Measurements from ENCODE around the gene PROM1. TPM values are rescaled to one million over a fixed set of nuclear protein-coding genes. Genes with fewer than 3 reads are reported as not detected.
A peak's percentile ranks its signal among the peaks of the same experiment; 100 is the strongest.

Gene PROM1
- total RNA-seq, 4 donors from 2014 or later, result 0.94 to 16.3 (median 4.4) TPM

DNA sequence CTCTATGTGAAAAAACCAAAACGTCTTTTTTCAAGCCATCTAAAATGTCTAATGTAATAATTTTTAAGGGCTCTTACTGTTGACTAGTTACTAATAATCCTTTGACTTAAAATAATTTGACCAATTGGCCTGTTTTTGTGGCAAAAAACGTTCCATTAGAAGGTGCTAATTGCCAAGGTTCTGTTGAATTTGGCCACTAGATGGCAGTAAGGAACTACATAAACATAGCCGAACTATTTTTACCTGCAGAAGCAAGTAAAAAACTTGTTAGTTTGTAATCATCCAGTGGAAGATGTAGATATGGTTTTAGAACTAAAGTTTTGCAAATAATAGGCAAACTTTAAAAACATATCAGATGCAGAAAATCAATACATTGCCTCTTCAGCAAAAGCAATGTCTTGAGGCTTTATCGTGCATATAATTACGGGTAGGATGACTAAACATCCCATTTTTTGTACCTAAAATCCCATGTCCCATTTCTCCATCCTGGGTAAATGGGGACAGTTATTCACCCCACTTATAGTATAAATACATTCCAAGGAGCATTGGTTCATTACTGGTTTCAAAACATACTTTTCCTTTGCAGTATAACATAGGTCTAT, 57.6 kb downstream of the PROM1 start:
- Histone ChIP-seq H3K4me3 (no peak overlapping the region), H3K27me3 (no peaks in the 10 kb centered on the region), H3K9me3 (no peaks in the 10 kb centered on the region), H3K4me1 (peaks cover 0 to 16% (median 0%) of the 10 kb centered on the region in 3 donors), H3K36me3 (no peaks in the 10 kb centered on the region), H3K27ac (no peak overlapping the region)
- no peak for ATAC-seq
- 29 to 37% methylated on average over 5 of the region's 5 CpGs for WGBS, 2 donors (ENCODE audit: low coverage in 1 of 2)
- TF ChIP-seq EP300 (IDR thresholded peaks at IDR 0.05), result no peak
- no peak for TF ChIP-seq POLR2A (IDR thresholded peaks at IDR 0.05)
- peak; percentile 77 to 80 (median 78) for TF ChIP-seq CTCF (IDR thresholded peaks at IDR 0.05)

- no peak for TF ChIP-seq POLR2A (IDR thresholded peaks at IDR 0.05)
- Histone ChIP-seq H3K9me3 (no peaks in the 10 kb centered on the region), H3K27ac (no peak overlapping the region), H3K36me3 (no peaks in the 10 kb centered on the region), H3K27me3 (no peaks in the 10 kb centered on the region), H3K4me3 (no peak overlapping the region), H3K4me1 (peaks cover 0 to 16% (median 0%) of the 10 kb centered on the region in 3 donors)
- 51 to 89% methylated on average over 3 of the region's 5 CpGs for WGBS, 2 donors (ENCODE audit: low coverage in 1 of 2)
- no peak for ATAC-seq
Observed at GRCh38 chr4:16025268-16025667, 58.6 kb downstream of the PROM1 start.

GRCh38 chr4:16023776-16024408, 59.9 kb downstream of the PROM1 start:
- Histone ChIP-seq H3K36me3 (no peaks in the 10 kb centered on the region), H3K27ac (no peak overlapping the region), H3K4me3 (no peak overlapping the region), H3K9me3 (no peaks in the 10 kb centered on the region), H3K4me1 (peaks cover 0 to 10% (median 0%) of the 10 kb centered on the region in 3 donors), H3K27me3 (no peaks in the 10 kb centered on the region)
- ATAC-seq, result no peak
- 55 to 63% methylated on average over 6 to 7 of the region's 10 CpGs for whole genome bisulfite sequencing, 2 donors (ENCODE audit: low coverage in 1 of 2)
- no peak for TF ChIP-seq POLR2AphosphoS5 (IDR thresholded peaks at IDR 0.05)
- no peak for TF ChIP-seq CTCF (IDR thresholded peaks at IDR 0.05)
- no peak for TF ChIP-seq EP300 (IDR thresholded peaks at IDR 0.05)
- no peak for TF ChIP-seq POLR2A (IDR thresholded peaks at IDR 0.05)

GRCh38 chr4:16021804-16022560, 61.8 kb downstream of the PROM1 start:
- TF ChIP-seq POLR2AphosphoS5 (IDR thresholded peaks at IDR 0.05), result no peak
- H3K36me3 ChIP-seq, result no peaks in the 10 kb centered on the region
- H3K9me3 ChIP-seq, result no peaks in the 10 kb centered on the region
- peaks cover 5% of the 10 kb centered on the region for H3K27me3 ChIP-seq
- 59 to 60% methylated on average over 4 to 7 of the region's 8 CpGs for WGBS, 2 donors (ENCODE audit: low coverage in 1 of 2)
- no peak overlapping the region for H3K4me3 ChIP-seq
- no peak overlapping the region for H3K27ac ChIP-seq
- H3K4me1 ChIP-seq, result peaks cover 0 to 9% (median 0%) of the 10 kb centered on the region in 3 donors
- no peak for ATAC-seq

DNA sequence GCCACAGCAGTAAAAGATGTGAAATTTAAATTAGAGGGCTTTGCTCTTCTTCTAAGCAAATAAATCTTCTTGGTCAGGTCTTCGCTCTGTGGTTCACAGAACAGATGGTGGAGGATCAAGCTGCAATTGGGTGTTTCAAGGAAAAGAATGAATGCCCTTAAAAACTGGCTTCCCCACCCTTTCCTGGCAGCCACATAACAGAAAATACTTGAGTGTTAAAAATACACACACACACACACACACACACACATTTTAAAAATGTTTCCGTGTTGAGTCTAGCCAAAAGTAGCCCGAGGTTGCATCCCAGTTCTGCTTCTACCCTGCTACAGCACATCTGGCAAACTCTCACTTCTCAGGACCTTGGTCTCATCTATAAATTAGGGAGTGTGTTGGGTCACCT, 64.2 kb downstream of the PROM1 start:
- no peak for ATAC-seq
- 26 to 37% methylated on average over 3 of the region's 3 CpGs for whole genome bisulfite sequencing, 2 donors (ENCODE audit: low coverage in 1 of 2)
- no peaks in the 10 kb centered on the region for H3K4me1 ChIP-seq

More for the DNA sequence above, 64.2 kb downstream of the PROM1 start:
- Histone ChIP-seq H3K27ac (no peak overlapping the region), H3K4me3 (no peak overlapping the region), H3K9me3 (no peaks in the 10 kb centered on the region), H3K36me3 (no peaks in the 10 kb centered on the region), H3K27me3 (peaks cover 5% of the 10 kb centered on the region)
- no peak for TF ChIP-seq CTCF (IDR thresholded peaks at IDR 0.05)
- no peak for TF ChIP-seq POLR2A (IDR thresholded peaks at IDR 0.05)
- no peak for TF ChIP-seq POLR2AphosphoS5 (IDR thresholded peaks at IDR 0.05)
- TF ChIP-seq EP300 (IDR thresholded peaks at IDR 0.05), result no peak
